Gastroesophageal sphincter (tissue), 3 donors: Measurements from ENCODE around the gene OGFR.

Experiments
- CTCF ChIP-seq, 4 experiments: fragments of 200-600 bp in 2 of 4; fragments of 450-650 bp in 2 of 4; sonication (generic) in 1 of 4; IDR thresholded peaks; one replicate each; pipeline ENCODE4 v1.5.1; 2017 to 2019; ENCODE audit warnings: antibody characterized with exemption in 4 of 4, mild to moderate bottlenecking in 2 of 4, moderate library complexity in 2 of 4
- EP300 ChIP-seq: sonication (generic); formaldehyde crosslinking; IDR thresholded peaks from one replicate; pipeline ENCODE4 v1.6.1; 2017; ENCODE audit warnings: antibody characterized with exemption, mild to moderate bottlenecking
- POLR2A ChIP-seq, 2 donors: fragments of 450-650 bp; IDR thresholded peaks; one replicate each; pipeline ENCODE4 v1.6.1; 2017; ENCODE audit warnings: antibody characterized with exemption in 2 of 2, mild to moderate bottlenecking in 2 of 2, moderate library complexity in 1 of 2
- POLR2AphosphoS5 ChIP-seq: sonication (generic); formaldehyde crosslinking; IDR thresholded peaks from one replicate; pipeline ENCODE4 v1.6.1; 2017; ENCODE audit warnings: antibody characterized with exemption

- no peak for TF ChIP-seq CTCF (IDR thresholded peaks at IDR 0.05)
- no peak for TF ChIP-seq POLR2AphosphoS5
- TF ChIP-seq POLR2A (IDR thresholded peaks at IDR 0.05) = no peak
- no peak for TF ChIP-seq EP300
These were observed 27.7 kb downstream of the OGFR start for GRCh38 chr20:62832212-62832922.
